Activated CD4-positive, alpha-beta T cell treated with anti-CD3 and anti-CD28 coated beads, Interleukin-2, amount 50 U/mL, for 16 hours (primary cell): ENCODE results near the gene UPP2.

Source experiments
- DNase-seq: peaks from one replicate; pipeline ENCODE4 v3.0.0-alpha.2; 2020

Gene UPP2

DNA sequence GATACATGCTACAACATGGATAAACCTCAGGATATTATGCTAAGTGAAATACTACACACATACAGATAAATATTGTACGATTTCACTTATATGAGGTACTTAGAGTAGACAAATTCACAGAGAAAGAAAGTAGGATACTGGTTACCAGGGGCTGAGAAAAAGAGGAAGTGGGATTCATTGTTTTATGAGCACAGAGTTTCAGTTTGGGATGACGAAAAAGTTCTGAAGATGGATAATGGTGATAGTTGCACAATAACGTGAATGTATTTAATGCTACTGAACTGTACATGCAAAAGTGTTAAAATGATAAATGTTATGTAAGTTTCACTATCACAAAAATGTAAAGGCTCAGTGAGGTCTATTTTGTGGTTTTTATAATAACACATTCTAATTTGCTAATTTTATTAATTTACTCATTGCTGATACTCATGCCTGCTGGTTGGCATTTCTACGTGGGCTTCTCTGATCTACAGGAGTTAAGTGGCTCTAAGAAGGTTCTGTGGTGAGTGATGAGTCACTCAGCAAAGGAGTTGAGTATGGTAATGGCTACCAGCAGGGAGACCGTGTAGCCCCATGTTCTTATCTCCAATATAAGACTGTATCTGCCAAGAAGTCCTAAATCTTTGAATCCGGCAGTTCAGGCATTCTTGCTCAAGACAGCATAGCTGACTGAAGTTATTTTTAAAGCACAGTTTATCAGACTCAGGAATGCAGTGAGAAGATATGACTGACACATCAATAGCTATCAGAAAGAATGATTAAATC is 41.1 kb downstream of the UPP2 start:
- no peak for DNase-seq

DNA sequence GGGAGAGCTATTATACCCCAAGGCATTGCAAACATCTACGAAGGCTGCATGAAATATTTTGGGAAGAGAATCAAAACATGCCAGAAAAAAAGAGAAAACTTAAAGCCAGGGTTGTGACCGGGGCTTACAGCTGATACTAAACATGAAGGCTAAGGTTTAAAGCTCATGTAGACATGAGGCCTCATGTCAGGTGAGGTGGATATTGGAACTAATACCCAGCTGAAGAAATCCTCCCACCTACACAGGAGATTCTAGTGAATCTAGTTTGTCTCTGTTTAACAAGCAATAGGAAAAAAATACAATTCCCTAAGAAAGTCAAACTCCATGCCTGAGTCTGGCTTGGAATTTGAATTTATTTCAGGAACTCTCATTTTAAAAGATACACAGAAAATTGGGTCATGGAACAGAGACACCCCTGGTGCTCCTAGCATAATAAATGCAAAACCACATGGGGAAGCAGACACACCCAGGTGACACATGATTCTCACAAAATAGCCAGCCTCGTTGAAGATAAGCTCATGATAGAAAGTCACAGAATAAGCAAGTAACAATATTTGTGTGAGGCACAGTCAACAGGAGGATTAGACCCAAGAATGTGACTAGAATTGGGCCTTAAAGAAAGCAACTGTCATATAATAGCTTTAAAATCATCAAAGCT is 42.2 kb downstream of the UPP2 start:
- DNase-seq = no peak

DNA sequence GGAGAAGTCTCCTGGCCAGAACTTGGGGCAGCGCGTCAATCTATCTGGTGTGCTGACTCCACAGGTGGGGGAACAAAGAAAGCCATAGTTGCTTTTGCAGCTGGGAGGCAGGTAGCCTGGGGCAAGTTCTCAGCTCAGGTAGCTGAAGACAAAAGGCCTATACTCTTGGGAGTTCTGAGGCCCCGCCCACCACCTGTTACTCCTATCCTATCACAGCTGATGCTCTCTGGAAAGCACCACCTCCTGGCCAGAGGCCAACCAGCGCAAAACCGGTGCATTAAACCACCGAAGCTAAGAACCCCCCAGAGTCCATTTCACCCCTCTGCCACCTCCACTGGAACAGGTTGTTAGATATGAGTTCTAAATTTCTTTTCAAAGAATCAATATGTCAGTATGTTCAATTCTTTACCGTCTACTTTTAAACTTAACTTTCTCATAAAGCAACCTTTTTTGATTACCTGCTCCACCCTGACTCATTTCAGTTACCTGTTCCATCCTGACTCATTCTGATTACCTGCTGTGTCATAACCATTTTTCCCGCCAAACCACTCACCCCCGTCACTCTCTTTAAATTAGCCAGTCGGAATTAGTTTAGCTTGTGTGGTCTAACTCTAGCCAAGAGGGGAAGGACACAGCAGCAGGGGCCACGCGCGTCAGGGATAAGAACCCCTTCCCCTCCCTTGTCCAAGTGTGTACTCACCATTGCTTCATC is 43.4 kb downstream of the UPP2 start:
- DNase-seq = no peak

DNA sequence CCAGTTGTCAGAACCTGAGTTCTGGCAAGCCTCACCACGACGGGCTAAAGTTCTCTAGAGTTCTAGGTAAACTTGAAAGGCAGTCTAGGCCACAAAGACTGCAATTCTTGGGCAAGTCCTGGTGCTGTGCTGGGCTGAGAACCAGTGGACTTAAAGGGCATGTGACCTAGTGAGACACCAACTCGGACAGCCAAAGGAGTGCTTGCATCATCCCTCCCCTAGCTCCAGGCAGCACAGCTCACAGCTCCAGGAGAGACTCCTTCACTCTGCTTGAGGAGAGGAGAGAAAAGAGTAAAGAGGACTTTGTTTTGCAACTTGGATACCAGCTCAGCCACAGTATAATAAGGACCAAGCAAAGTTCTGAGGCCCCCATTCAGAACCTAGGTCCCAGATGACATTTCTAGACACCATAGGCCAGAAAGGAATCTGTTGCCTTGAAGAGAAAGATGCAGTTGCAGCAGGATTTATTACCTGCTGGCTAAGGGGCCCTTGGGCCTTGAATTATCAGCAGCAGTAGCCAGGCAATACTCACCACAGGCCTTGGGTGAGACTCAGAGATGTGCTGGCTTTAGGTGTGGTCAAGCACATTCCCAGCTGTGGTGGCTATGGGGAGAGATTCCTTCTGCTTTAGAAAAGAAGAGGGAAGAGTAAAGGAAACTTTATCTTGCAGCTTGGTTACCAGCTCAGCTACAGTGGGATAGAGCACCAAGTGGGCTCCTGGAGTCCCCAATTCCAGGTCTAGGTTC is 51.8 kb downstream of the UPP2 start:
- no peak for DNase-seq

DNA sequence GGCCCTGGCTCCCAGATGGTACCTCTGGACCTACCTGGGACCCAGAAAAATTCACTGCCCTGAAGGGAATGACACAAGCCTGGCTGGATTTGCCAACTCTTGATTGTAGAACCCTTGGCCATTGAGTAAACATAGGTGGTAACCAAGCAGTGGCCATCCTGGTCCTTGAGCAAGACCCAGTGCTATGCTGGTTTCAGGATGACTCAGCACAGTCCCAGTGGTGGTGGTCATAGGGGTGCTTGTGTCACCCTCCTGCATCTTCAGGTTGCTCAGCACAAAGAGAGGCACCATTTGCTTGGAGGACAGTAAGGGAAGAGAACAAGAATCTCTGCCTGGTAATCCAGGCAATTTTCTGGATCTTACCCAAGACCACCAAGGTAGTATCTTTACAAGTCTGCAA is 52.9 kb downstream of the UPP2 start:
- no peak for DNase-seq

DNA sequence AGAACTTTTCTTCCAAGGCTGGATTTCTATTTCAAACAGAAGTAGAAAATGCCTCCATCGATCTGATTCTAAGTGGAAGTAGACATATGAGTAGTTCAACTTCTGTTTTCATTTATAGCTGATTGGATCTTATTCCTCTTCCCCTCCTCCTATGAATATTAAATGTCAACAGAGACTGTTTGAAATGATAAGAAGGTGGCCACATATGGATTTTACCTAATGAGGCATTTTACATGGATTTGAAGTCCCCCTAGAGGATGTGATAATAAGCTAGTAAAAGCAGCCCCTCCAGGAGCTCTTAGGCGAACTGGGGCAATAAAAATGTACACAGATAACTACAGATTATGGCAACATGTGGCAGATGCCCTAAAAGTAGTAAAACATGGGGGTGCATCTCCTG is 71.0 kb downstream of the UPP2 start:
- DNase-seq = no peak

DNA sequence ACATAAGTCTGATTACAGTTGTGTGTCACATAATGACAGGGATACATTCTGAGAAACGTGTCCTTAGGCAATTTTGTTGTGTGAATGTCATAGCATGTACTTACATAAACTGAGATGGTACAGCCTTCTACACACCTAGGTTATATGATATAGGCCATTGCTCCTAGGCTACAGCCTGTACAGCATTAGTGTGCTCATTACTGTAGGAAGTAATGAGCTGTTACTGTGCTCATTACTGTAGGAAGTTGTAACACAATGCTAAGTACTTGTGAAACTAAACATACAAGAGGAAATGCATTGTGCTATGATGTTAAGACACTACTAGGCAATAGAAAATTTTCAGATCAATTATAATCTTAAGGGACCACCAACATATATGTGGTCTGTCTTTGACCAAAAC is 72.8 kb downstream of the UPP2 start:
- DNase-seq = no peak

DNA sequence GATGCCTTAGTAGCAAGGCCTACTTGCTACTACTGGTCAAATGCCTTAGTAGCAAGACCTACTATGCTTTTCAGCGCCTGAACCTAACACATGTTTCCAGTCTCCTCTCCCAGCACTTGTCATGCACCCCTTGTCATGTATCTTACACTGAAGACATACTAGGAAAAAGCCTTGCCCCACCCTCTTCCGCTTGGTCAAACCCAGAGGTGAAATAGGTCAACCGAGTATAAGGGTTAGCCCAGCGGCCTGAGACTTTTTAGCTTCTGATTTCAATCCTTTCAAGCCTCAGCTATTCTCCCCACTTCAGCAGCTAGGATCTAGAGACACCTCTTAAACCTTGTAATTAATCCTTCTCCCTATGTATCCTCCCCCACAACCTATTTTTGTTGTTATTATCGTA is 73.3 kb downstream of the UPP2 start:
- no peak for DNase-seq

DNA sequence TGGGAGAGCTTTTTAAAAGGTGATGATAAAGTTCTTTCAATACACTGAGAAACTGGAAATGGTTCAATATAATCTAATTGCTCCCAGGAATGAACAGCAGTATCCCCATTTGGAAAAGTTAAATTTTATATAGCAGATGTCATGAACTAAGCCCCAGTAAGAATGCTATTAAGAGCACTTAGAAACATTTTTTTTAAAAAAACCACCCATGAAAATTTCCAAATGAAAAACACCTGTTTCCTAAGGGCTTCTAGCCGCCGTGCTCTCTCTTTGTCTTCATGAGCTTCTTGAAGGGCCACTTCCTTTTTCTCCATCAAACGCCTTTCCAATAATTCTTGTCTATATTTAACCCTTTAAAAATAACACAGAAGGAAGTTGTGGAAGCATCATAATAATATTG is 77.0 kb downstream of the UPP2 start:
- DNase-seq = no peak

DNA sequence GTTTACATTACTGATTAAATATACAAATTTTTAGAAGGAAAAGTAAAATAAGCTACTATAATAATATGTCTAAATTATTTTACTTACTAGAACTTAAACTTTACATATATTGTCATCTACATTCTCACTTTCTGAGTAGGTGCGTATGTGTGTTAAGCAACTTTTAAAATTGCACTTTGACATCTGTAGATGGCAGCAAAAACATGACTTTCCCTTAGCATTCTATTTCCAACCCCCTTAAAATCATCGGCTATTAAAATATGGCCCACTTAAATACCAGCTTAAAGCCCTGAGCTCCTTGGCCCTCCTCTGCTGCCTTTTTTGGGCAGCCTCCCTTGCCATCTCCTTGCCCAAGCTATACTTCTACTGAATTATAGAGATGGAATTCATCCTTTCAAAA is 78.0 kb downstream of the UPP2 start:
- DNase-seq = no peak

DNA sequence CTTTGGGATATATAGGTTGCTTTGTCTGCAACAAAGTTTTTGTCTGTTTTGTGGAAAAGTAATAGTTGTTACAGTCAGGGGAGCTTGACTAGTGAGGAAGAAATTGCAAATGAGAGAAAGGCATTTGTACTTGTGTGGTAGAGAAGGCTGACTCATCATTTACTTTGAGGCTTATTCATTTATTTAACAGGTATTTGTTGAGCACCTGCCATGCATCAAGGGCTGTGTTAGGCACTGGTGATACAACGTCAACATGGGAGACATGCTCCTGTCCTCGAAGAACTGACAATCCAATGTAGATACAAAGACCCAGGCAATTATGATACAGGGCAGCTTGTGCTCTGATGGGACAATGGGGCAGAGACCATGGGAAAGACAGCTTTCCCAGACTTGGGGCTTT is 79.5 kb downstream of the UPP2 start:
- no peak for DNase-seq

DNA sequence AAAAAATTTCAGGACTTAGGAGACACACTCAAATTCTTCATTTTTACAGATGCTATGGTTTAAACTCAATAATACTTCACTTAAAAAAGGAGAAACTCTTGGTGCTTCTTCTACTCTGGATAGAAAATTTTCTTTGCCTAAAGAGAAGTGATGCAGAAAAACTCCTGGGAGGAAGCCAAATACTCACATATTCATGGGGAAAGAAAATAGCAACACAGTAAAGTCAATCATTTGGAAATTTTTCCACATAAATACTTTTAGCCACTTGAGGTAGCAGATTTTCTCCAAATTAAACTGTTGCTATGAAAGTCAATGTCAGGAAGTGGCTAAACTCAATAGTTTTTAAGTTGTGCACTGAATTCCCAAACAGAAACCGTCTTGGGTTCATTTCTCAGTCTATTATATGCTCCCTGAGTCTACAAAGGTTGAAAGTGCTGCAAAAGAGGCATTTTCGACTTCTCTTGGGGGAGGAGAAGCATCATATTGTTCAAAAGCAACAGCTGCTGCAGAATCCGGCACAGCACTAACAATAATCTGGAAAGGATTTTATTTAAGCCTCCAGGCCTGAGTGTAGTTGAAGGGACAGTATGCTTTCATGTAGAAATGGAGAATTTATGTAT is 81.1 kb downstream of the UPP2 start:
- no peak for DNase-seq

DNA sequence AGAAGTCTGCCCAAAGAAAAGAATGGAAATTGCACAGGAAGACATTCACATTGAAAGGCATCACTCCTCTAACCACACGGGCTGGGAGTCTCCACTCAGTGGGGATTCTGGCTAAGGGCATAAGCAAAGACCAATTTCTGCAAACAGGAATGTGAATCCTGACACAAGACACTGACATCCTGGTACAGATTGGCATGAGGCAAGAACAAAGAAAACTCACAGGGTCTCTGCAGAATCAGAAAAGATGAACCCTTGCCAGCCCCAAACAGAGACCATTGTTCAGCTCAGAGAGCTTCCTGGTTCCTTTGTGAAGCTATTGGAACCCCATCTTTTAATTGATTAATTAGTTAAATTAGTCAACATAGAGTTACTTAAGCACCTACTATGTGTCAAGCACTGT is 82.3 kb downstream of the UPP2 start:
- DNase-seq = no peak

DNA sequence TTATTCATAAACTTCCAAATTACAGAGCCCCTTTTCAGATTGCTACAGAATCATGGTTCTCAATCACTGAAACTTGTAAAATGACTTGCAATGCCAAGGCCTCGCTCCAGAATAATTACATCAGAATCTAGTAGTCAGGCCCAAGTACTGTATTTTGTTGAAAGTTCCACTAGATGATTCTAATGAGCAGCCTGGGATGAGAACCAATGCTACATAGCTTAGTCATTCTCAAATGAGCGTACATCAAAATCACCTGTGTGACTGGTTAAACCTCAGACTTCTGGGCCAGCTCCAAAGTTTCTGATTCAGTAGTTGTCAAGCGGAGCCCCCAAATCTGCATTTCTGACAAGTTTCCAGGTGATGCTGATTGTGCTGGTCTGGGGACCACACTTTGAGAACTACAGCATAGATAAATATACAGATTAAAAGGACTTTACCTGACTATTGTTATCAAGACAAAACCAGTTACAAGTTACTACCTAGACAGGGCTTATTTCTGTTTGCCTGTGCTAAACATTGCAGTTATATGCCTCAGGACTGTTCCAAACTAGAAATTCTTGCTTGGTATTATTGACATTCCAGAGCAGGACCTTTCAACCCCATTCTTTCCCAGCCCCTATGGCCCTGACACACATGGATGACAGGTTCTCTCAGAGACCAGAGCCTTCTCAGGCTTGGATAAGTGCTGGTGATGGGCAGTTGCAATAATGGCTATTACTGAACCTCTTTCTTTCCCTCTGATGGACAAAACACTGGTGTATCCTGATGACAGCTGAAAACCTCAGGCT is 83.1 kb downstream of the UPP2 start:
- no peak for DNase-seq
